ENCODE results near the gene C3orf38. TPM values are rescaled to one million over a fixed set of nuclear protein-coding genes. Genes with fewer than 3 reads are reported as not detected.
"Not testable (repeated sequence)": the region's sequence is repeated elsewhere in the genome, so short reads cannot be mapped to it uniquely, and the experiment has no call there.

Gene C3orf38
- total and polyA plus RNA-seq, 5 experiments from 2014 or later = 16.9 to 46.6 (median 19.4) TPM

DNA sequence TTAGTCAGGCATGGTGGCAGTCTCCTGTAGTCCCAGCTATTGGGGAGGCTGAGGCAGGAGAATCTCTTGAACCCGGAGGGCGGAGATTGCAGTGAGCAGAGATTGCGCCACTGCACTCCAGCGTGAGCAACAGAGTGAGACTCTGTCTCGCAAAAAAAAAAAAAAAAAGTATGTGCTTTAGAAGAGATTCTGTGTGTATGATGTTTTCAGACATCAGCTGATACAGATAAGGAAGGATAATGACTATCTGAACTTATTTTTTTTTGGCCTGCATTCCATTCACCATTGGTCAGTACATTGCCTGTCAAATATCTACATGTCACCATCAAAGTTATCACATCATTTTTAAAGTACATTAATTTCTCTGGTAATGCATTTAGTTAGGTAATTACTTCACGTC lies 17.4 kb downstream of the C3orf38 start:
- Mint-ChIP-seq H3K27me3 (no peaks in the 10 kb centered on the region), H3K4me3 (no peak overlapping the region), H3K27ac (no peak overlapping the region), H3K9me3 (no peaks in the 10 kb centered on the region), H3K4me1 (peaks cover 3 to 15% (median 10%) of the 10 kb centered on the region in 4 donors), H3K36me3 (peaks cover 4 to 40% (median 25%) of the 10 kb centered on the region in 3 donors)
- ATAC-seq (no peak), DNase-seq (no peak)
- POLR2A ChIA-PET = no interaction called here

DNA sequence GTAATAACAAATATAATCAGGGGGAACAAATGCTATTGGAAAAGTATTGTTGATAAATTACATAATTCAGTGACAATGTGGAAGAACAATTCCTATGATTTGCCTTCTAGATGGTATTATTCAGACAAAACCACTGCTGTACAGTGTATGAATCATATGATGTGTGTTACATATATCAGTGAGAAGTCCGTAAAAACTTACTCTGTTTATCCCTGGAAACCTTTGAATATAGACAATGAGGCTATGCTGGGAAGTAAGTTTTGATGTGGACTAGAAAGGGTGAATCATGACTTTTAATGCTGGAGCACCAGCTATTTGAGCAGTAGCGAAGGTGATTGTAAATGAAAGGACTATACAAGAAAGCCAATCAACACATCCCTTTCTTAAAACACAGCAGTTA lies 17.9 kb downstream of the C3orf38 start:
- no peak overlapping the region for H3K4me3 Mint-ChIP-seq
- DNase-seq (no peak), ATAC-seq (no peak)
- POLR2A ChIA-PET = no interaction called here
- H3K4me1 Mint-ChIP-seq = peaks cover 0 to 10% (median 7%) of the 10 kb centered on the region in 4 donors
- H3K36me3 Mint-ChIP-seq = peaks cover 4 to 37% (median 22%) of the 10 kb centered on the region in 3 donors
- no peak overlapping the region for H3K27ac Mint-ChIP-seq
- no peaks in the 10 kb centered on the region for H3K27me3 Mint-ChIP-seq
- no peaks in the 10 kb centered on the region for H3K9me3 Mint-ChIP-seq

DNA sequence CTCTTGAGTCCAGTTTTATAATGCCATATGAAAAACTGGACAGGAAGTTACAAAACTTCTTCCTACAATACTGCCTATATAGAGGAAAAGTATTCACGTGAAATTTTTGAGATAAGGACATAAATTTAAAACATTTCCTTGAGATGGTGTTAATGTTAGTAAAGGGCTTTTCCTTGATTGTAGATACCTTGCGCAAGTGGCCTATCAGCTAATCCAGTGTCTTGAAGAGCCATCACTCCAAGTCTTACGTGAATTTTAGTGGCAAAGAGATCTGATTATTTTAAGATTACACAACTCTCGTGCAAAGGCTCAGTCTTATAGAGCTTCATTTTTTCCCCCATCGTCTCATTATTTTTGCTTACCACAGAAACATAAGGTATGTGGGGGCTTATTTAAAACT lies 18.4 kb downstream of the C3orf38 start:
- Mint-ChIP-seq H3K27ac (no peak overlapping the region), H3K27me3 (no peaks in the 10 kb centered on the region), H3K4me1 (peaks cover 0 to 7% (median 2%) of the 10 kb centered on the region in 4 donors), H3K36me3 (peaks cover 4 to 32% (median 20%) of the 10 kb centered on the region in 3 donors), H3K9me3 (peaks cover 0 to 3% (median 0%) of the 10 kb centered on the region in 9 donors), H3K4me3 (no peak overlapping the region)
- ATAC-seq (no peak), DNase-seq (no peak)
- POLR2A ChIA-PET = no interaction called here

DNA sequence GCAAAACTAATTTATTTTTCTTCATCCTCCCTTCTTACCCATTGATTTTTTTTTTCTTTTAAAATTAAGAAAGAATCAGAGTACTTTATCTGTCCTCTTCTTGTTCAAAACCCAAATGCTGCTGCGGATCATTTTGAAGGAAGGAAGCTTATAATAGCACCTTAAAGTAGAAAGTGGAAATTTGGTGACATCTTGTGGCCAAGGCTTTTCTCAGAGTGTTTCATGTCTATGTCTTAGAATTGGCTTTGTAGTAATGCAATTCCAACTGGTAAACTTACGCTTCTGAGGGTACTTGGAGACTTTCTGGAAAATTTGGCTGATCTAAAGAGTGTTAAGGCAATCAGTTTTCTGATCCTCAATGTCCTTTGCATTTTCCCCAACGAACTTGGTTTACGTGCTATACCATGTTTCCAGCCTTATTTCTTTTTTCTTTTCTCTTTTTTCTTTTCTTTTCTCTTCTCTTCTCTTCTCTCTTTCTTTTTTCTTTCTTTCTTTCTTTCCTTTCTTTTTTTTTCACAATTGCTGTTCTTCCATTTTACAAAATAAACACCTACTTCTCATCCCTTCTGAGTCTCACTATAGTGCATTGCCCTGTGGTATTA lies 30.7 kb downstream of the C3orf38 start:
- Mint-ChIP-seq H3K27me3 (peaks cover 0 to 8% (median 5%) of the 10 kb centered on the region in 5 donors), H3K4me3 (no peak overlapping the region), H3K27ac (no peak overlapping the region), H3K36me3 (peaks cover 3 to 14% (median 10%) of the 10 kb centered on the region in 3 donors), H3K4me1 (peaks cover 0 to 4% (median 3%) of the 10 kb centered on the region in 4 donors), H3K9me3 (peaks cover 2 to 27% (median 16%) of the 10 kb centered on the region in 9 donors)
- POLR2A ChIA-PET = no interaction called here
- DNase-seq (peak in 6 of 10 donors; percentile 5 to 51 (median 25)), ATAC-seq (peak in 1 of 2 donors; percentile 63)

DNA sequence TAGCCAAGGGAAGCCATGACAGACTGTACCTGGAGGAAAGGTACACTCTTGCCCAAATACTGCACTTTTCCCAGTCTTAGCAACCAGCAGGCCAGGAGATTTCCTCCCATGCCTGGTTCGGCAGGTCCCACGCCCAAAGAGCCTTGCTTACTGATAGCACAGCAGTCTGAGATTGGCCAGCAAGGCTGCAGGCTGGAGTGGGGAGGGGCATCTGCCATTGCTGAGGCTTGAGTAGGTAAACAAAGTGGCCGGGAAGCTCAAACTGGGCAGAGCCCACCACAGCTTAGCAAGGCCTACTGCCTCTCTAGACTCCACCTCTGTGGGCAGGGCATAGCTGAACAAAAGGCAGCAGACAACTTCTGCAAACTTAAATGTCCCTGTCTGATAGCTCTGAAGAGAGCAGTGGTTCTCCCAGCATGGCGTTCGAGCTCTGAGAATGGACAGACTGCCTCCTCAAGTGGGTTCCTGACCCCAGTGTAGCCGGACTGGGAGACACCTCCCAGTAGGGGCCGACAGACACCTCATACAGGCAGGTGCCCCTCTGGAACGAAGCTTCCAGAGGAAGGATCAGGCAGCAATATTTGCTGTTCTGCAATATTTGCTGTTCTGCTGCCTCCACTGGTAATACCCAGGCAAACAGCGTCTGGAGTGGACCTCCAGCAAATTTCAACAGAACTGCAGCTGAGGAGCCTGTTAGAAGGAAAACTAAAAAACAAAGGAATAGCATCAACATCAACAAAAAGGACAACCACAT lies 32.6 kb downstream of the C3orf38 start:
- ATAC-seq, H3K27me3 Mint-ChIP-seq, H3K4me1 Mint-ChIP-seq, POLR2A ChIA-PET, H3K4me3 Mint-ChIP-seq, H3K27ac Mint-ChIP-seq, DNase-seq: not testable (repeated sequence)
- Mint-ChIP-seq H3K36me3 (peaks cover 3 to 14% (median 10%) of the 10 kb centered on the region in 3 donors), H3K9me3 (peaks cover 2 to 46% (median 25%) of the 10 kb centered on the region in 9 donors)

DNA sequence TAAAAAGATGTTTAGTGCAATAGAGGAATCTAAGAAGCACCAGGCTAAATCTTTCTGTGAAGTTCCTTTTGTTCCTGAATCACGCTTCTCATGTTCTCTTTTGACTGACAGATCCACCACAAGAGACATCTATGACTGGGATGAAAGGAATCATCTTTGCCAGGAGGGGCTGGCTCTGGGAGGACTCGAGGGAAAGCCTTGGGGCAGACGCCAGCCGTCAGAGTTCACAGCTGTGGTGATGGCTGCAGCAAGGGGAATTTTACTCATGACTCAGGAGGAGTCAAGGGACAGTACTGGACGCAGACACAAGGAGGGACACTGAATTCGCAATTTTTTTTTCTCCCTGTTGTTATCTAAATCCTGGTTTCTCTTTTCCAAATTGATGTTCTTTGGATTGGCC lies 38.7 kb downstream of the C3orf38 start:
- Mint-ChIP-seq H3K4me1 (peaks cover 0 to 2% (median 0%) of the 10 kb centered on the region in 4 donors), H3K9me3 (peaks cover 4 to 50% (median 17%) of the 10 kb centered on the region in 9 donors), H3K36me3 (peaks cover 2 to 9% (median 3%) of the 10 kb centered on the region in 3 donors), H3K27ac (no peak overlapping the region), H3K4me3 (no peak overlapping the region), H3K27me3 (peaks cover 0 to 6% (median under 1%) of the 10 kb centered on the region in 5 donors)
- POLR2A ChIA-PET = no interaction called here
- ATAC-seq (no peak), DNase-seq (no peak)

DNA sequence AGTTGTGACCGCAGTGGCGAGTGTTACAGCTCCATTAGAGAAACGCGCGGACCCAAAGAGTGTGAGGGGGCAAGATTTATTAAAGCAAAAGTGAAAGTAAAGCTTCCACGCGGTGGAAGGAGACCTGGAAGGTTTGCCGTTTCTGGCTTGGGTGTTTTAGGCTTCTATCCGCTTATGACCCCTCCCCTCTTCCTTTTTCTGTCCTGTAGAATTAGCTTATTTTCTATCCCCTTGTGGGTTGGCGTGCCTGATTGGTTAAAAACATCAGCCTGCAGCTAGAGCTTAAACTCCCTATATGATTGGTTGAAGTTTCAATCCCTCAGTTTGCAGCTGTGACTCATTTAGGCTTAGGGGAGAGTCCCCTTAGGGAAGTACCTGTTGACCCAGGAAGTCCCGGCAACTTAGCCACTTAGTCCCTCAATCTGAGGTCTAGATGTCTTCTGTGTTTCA lies 39.6 kb downstream of the C3orf38 start:
- Mint-ChIP-seq H3K27me3 (peaks cover 0 to 6% (median 0%) of the 10 kb centered on the region in 5 donors), H3K9me3 (peaks cover 4 to 40% (median 14%) of the 10 kb centered on the region in 9 donors), H3K36me3 (peaks cover 2 to 7% (median 3%) of the 10 kb centered on the region in 3 donors), H3K4me3 (no peak overlapping the region), H3K27ac (no peak overlapping the region), H3K4me1 (peaks cover 0 to 2% (median 0%) of the 10 kb centered on the region in 4 donors)
- DNase-seq = no peak
- no peak for ATAC-seq
- POLR2A ChIA-PET = no interaction called here

DNA sequence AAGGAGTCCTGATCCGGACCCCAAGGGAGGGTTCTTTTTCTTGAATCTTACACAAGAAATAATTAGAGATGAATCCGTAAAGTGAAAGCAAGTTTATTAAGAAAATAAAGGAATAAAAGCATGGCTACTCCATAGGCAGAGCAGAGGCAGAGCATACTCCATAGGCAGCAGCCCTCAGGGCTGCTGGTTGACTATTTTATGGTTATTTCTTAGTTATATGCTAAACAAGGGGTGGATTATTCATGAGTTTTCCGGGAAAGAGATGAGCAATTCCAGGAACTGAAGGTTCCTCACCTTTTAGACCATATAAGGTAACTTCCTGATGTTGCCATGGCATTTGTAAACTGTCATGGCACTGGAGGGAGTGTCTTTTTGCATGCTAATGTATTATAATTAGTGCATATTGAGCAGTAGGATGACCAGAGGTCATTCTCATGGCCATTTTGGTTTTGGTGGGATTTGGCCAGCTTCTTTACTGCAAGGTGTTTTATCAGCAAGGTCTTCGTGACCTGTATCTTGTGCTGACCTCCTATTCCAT lies 42.2 kb downstream of the C3orf38 start:
- H3K27ac Mint-ChIP-seq = no peak overlapping the region
- peaks cover 0 to 2% (median 0%) of the 10 kb centered on the region in 4 donors for H3K4me1 Mint-ChIP-seq
- peaks cover 0 to 15% (median 2%) of the 10 kb centered on the region in 9 donors for H3K9me3 Mint-ChIP-seq
- H3K27me3 Mint-ChIP-seq = peaks cover 0 to 8% (median 3%) of the 10 kb centered on the region in 5 donors
- H3K4me3 Mint-ChIP-seq = no peak overlapping the region
- H3K36me3 Mint-ChIP-seq = no peaks in the 10 kb centered on the region
- no peak for DNase-seq
- POLR2A ChIA-PET = no interaction called here
- ATAC-seq = no peak

DNA sequence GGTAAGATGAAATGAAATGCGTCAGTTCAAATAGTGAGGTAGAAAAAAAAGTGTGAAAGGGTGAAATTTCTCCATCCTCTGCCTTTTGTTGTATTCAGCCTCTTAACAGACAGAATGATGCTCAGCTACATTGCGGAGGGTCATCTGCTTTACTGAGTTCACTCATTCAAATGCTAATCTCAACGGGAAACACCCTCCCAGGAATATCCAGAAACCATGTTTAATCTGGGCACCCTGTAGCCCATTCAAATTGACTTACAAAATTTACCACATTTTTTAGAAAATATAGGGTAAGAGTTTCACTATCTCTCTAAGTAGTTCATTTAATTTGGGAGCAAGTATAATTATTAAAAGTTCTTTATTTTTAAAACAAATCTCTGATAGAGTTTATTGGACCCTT lies 42.9 kb downstream of the C3orf38 start:
- Mint-ChIP-seq H3K4me1 (peaks cover 0 to 2% (median 0%) of the 10 kb centered on the region in 4 donors), H3K36me3 (no peaks in the 10 kb centered on the region), H3K27me3 (peaks cover 0 to 8% (median 3%) of the 10 kb centered on the region in 5 donors), H3K9me3 (peaks cover 0 to 11% (median 2%) of the 10 kb centered on the region in 9 donors), H3K27ac (no peak overlapping the region), H3K4me3 (no peak overlapping the region)
- no peak for ATAC-seq
- POLR2A ChIA-PET = no interaction called here
- DNase-seq = no peak

DNA sequence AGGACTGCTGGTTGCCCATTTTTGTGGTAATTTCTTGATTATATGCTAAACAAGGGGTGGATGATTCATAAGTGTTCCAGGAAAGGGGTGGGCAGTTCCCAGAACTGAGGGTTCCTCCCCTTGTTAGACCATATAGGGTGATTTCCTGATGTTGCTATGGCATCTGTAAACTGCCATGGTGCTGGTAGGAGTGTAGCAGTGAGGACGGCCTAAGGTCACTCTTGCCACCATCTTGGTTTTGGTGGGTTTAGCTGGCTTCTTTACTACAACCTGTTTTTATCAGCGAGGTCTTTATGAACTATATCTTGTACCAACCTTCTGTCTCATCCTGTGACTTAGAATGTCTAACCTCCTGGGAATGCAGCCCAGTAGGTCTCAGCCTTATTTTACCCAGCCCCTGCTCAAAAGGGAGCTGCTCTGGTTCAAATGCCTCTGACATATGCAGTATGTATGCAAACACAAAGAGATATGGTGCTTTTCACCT lies 46.2 kb downstream of the C3orf38 start:
- Mint-ChIP-seq H3K4me1 (no peaks in the 10 kb centered on the region), H3K27ac (no peak overlapping the region), H3K4me3 (no peak overlapping the region), H3K9me3 (peaks cover 0 to 2% (median 0%) of the 10 kb centered on the region in 9 donors), H3K27me3 (peaks cover 0 to 8% (median 8%) of the 10 kb centered on the region in 5 donors), H3K36me3 (no peaks in the 10 kb centered on the region)
- no peak for ATAC-seq
- POLR2A ChIA-PET = no interaction called here
- no peak for DNase-seq

DNA sequence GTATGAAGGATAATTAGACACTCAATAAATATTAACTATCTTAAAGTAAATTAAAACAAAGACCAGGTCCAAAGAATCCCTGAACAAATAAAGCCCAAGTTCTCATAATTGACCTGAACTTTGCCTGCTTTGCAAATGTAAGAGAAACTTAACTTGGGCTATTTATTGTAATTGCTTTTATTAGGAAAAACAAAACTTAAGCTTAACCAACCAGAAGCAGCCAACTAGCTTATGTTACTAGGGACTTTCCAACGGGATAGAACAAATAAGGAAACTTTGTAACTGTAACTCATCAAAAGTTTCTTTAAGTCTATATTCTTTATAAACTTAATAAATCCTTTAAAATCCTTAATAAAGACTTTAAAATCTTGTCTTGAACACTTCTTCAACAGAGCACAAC lies 48.4 kb downstream of the C3orf38 start:
- no peak overlapping the region for H3K4me3 Mint-ChIP-seq
- H3K4me1 Mint-ChIP-seq = peaks cover 0 to under 1% (median 0%) of the 10 kb centered on the region in 4 donors
- H3K36me3 Mint-ChIP-seq = no peaks in the 10 kb centered on the region
- no peak for DNase-seq
- ATAC-seq = no peak
- no peak overlapping the region for H3K27ac Mint-ChIP-seq
- peaks cover 0 to 10% (median 8%) of the 10 kb centered on the region in 5 donors for H3K27me3 Mint-ChIP-seq
- POLR2A ChIA-PET = no interaction called here
- H3K9me3 Mint-ChIP-seq = no peaks in the 10 kb centered on the region

DNA sequence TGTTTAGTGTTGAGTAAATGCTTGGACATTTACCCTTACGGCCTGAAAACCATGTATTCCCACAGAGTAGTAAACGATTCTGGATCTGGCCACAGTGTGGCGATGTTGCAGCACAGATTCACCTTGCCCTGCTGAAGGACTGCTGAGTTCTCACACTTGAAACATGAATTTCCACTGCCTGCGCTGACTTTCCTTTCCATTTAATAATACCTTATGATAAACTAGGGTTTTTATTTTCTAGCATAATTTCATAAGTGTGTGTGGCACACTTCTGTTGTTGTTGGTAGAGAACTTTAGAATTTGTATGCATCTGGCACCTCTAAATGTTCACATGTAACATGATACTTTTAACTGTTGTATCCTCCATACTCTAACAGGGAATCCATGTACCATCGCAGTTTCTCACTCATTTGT lies 53.9 kb downstream of the C3orf38 start:
- ATAC-seq = peak; percentile 57 to 62
- no peak overlapping the region for H3K27ac Mint-ChIP-seq
- no peaks in the 10 kb centered on the region for H3K9me3 Mint-ChIP-seq
- peaks cover 0 to 2% (median under 1%) of the 10 kb centered on the region in 4 donors for H3K4me1 Mint-ChIP-seq
- POLR2A ChIA-PET = no interaction called here
- H3K27me3 Mint-ChIP-seq = peaks cover 0 to 5% (median 2%) of the 10 kb centered on the region in 5 donors
- peak in 8 of 10 donors; percentile 2 to 32 (median 18) for DNase-seq
- H3K36me3 Mint-ChIP-seq = no peaks in the 10 kb centered on the region
- H3K4me3 Mint-ChIP-seq = no peak overlapping the region

All from naive thymus-derived CD8-positive, alpha-beta T cell (primary cell).